ENCODE data around the gene APOLD1.
"Not testable (repeated sequence)": the region's sequence is repeated elsewhere in the genome, so short reads cannot be mapped to it uniquely, and the experiment has no call there.

APOLD1 gene

GRCh38 chr12:12810553-12811021 is 25.1 kb downstream of the APOLD1 start:
- H3K9me3 ChIP-seq (ENCODE audit: control insufficient read depth, insufficient read depth, low read length): no peaks in the 10 kb centered on the region
- H3K9ac ChIP-seq (ENCODE audit: low read depth, low read length): no peak overlapping the region
- H3K36me3 ChIP-seq (ENCODE audit: insufficient read depth, low read length): no peaks in the 10 kb centered on the region
- H3K4me1 ChIP-seq (ENCODE audit: insufficient read depth, low read length): 0 out of 2 replicates have a peak, but pooled peaks cover 10% of the 10 kb centered on the region

GRCh38 chr12:12811343-12811742 is 25.9 kb downstream of the APOLD1 start:
- H3K4me1 ChIP-seq (ENCODE audit: insufficient read depth, low read length): 0 out of 2 replicates have a peak, but pooled peaks cover 10% of the 10 kb centered on the region
- no peaks in the 10 kb centered on the region for H3K36me3 ChIP-seq (ENCODE audit: insufficient read depth, low read length)
- no peaks in the 10 kb centered on the region for H3K9me3 ChIP-seq (ENCODE audit: control insufficient read depth, insufficient read depth, low read length)
- H3K9ac ChIP-seq (ENCODE audit: low read depth, low read length): no peak overlapping the region

DNA sequence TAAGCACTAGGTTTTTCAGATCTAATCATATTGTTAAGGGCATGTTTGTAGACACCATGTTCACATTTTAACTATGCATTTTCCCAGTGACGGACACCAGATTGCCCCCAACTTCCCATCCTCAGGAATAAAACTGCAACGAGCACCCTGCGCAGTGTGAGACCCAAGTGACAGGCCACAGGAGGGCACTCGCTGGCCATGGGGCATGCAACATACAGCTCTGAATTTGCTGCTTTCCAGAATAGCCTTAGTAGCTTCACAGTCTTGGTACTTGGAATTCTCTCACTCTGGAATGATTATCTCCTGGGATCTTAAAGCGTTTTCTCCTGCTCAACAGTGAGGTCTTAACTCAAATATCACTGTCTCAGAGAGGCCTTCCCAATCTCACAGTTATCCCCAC is 26.7 kb downstream of the APOLD1 start:
- H3K36me3 ChIP-seq (ENCODE audit: insufficient read depth, low read length): no peaks in the 10 kb centered on the region
- H3K9me3 ChIP-seq (ENCODE audit: control insufficient read depth, insufficient read depth, low read length): no peaks in the 10 kb centered on the region
- no peak overlapping the region for H3K9ac ChIP-seq (ENCODE audit: low read depth, low read length)
- 0 out of 2 replicates have a peak, but pooled peaks cover 10% of the 10 kb centered on the region for H3K4me1 ChIP-seq (ENCODE audit: insufficient read depth, low read length)

- Histone ChIP-seq H3K36me3 (ENCODE audit: insufficient read depth, low read length) (no peaks in the 10 kb centered on the region), H3K9ac (ENCODE audit: low read depth, low read length) (peak overlapping the region; percentile 91; the same call in 1 of the 2 replicates), H3K4me1 (ENCODE audit: insufficient read depth, low read length) (0 out of 2 replicates have a peak, but pooled peaks cover 10% of the 10 kb centered on the region), H3K9me3 (ENCODE audit: control insufficient read depth, insufficient read depth, low read length) (no peaks in the 10 kb centered on the region)
Measured at GRCh38 chr12:12812618-12813119, 27.2 kb downstream of the APOLD1 start.

GRCh38 chr12:12813120-12814101 is 28.0 kb downstream of the APOLD1 start, which contains the start of gene DDX47:
Gene DDX47 (plus strand): TSS chr12:12813346. CDS start chr12:12813368, 22 bp downstream.
- Histone ChIP-seq H3K9me3 (ENCODE audit: control insufficient read depth, insufficient read depth, low read length) (no peaks in the 10 kb centered on the region), H3K4me1 (ENCODE audit: insufficient read depth, low read length) (0 out of 2 replicates have a peak, but pooled peaks cover 4% of the 10 kb centered on the region), H3K9ac (ENCODE audit: low read depth, low read length) (peak within 1 kb of the TSS; percentile 91), H3K36me3 (ENCODE audit: insufficient read depth, low read length) (no peaks in the 10 kb centered on the region)

- Histone ChIP-seq H3K9ac (ENCODE audit: low read depth, low read length) (no peak overlapping the region), H3K4me1 (ENCODE audit: insufficient read depth, low read length) (peaks cover 4% of the 10 kb centered on the region; the same call in 1 of the 2 replicates), H3K36me3 (ENCODE audit: insufficient read depth, low read length) (peaks cover 7% of the 10 kb centered on the region), H3K9me3 (ENCODE audit: control insufficient read depth, insufficient read depth, low read length) (no peaks in the 10 kb centered on the region)
Measured at GRCh38 chr12:12817616-12818015, 32.2 kb downstream of the APOLD1 start.

GRCh38 chr12:12818701-12819100 is 33.2 kb downstream of the APOLD1 start:
- H3K4me1 ChIP-seq (ENCODE audit: insufficient read depth, low read length): peaks cover 4% of the 10 kb centered on the region; the same call in 1 of the 2 replicates
- no peak overlapping the region for H3K9ac ChIP-seq (ENCODE audit: low read depth, low read length)
- H3K36me3 ChIP-seq (ENCODE audit: insufficient read depth, low read length): peaks cover 17% of the 10 kb centered on the region
- H3K9me3 ChIP-seq (ENCODE audit: control insufficient read depth, insufficient read depth, low read length): no peaks in the 10 kb centered on the region

GRCh38 chr12:12819221-12819620 is 33.8 kb downstream of the APOLD1 start:
- peaks cover 20% of the 10 kb centered on the region for H3K36me3 ChIP-seq (ENCODE audit: insufficient read depth, low read length)
- H3K9me3 ChIP-seq (ENCODE audit: control insufficient read depth, insufficient read depth, low read length): no peaks in the 10 kb centered on the region
- peaks cover 2% of the 10 kb centered on the region; the same call in 1 of the 2 replicates for H3K4me1 ChIP-seq (ENCODE audit: insufficient read depth, low read length)
- no peak overlapping the region for H3K9ac ChIP-seq (ENCODE audit: low read depth, low read length)

GRCh38 chr12:12819752-12820311 is 34.4 kb downstream of the APOLD1 start:
- Histone ChIP-seq H3K9me3 (ENCODE audit: control insufficient read depth, insufficient read depth, low read length) (no peaks in the 10 kb centered on the region), H3K9ac (ENCODE audit: low read depth, low read length) (no peak overlapping the region), H3K4me1 (ENCODE audit: insufficient read depth, low read length) (no peaks in the 10 kb centered on the region; the same call in 1 of the 2 replicates), H3K36me3 (ENCODE audit: insufficient read depth, low read length) (peaks cover 23% of the 10 kb centered on the region)

- H3K36me3 ChIP-seq (ENCODE audit: insufficient read depth, low read length): peaks cover 25% of the 10 kb centered on the region
- H3K4me1 ChIP-seq (ENCODE audit: insufficient read depth, low read length); H3K9ac ChIP-seq (ENCODE audit: low read depth, low read length): not testable (repeated sequence)
Measured at GRCh38 chr12:12820376-12820775, 34.9 kb downstream of the APOLD1 start.

GRCh38 chr12:12821975-12822374 is 36.5 kb downstream of the APOLD1 start:
- no peak overlapping the region for H3K9ac ChIP-seq (ENCODE audit: low read depth, low read length)
- H3K36me3 ChIP-seq (ENCODE audit: insufficient read depth, low read length): peaks cover 36% of the 10 kb centered on the region
- H3K4me1 ChIP-seq (ENCODE audit: insufficient read depth, low read length): no peaks in the 10 kb centered on the region; the same call in 1 of the 2 replicates
- H3K9me3 ChIP-seq (ENCODE audit: control insufficient read depth, insufficient read depth, low read length): no peaks in the 10 kb centered on the region

More at GRCh38 chr12:12820376-12820775, 34.9 kb downstream of the APOLD1 start:
- not testable (repeated sequence) for H3K9me3 ChIP-seq (ENCODE audit: control insufficient read depth, insufficient read depth, low read length)

DNA sequence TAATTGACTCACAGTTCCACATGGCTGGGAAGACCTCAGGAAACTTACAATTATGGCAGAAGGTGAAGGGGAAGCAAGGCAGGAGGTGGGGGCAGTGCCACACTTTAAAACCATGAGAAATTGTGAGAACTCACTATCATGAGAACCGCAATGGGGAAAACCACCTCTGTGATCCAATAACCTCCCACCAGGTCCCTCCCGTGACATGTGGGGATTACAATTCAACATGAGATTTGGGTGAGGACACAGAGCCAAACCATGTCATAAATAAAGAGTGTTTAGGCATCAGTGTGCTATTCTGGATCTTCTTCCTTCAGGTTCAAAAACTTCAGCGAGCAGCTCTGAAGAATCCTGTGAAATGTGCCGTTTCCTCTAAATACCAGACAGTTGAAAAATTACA is 37.4 kb downstream of the APOLD1 start:
- no peak overlapping the region for H3K9ac ChIP-seq (ENCODE audit: low read depth, low read length)
- peaks cover 42% of the 10 kb centered on the region for H3K36me3 ChIP-seq (ENCODE audit: insufficient read depth, low read length)
- no peaks in the 10 kb centered on the region; the same call in 1 of the 2 replicates for H3K4me1 ChIP-seq (ENCODE audit: insufficient read depth, low read length)
- H3K9me3 ChIP-seq (ENCODE audit: control insufficient read depth, insufficient read depth, low read length): no peaks in the 10 kb centered on the region

- Histone ChIP-seq H3K9me3 (ENCODE audit: control insufficient read depth, insufficient read depth, low read length) (no peaks in the 10 kb centered on the region), H3K36me3 (ENCODE audit: insufficient read depth, low read length) (peaks cover 43% of the 10 kb centered on the region), H3K9ac (ENCODE audit: low read depth, low read length) (no peak overlapping the region), H3K4me1 (ENCODE audit: insufficient read depth, low read length) (no peaks in the 10 kb centered on the region; the same call in 1 of the 2 replicates)
Measured at GRCh38 chr12:12823300-12823699, 37.8 kb downstream of the APOLD1 start.

DNA sequence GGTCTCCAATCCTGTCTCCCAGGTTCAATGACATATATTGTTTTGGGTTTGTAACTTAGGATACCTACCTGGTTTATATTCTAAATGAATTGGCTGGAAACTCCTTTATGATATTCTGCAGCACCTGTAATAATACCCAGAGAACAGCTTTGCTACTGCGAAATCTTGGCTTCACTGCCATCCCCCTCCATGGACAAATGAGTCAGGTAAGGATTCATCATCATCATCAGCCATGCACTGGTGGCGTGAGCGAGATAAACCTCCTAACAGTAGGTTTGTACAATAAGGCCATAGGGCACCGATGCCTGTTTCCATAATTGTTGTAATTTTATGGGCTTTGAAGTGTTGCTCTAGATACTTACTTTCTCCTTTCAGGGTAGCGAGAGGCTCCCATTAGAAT is 38.4 kb downstream of the APOLD1 start:
- no peaks in the 10 kb centered on the region for H3K9me3 ChIP-seq (ENCODE audit: control insufficient read depth, insufficient read depth, low read length)
- H3K36me3 ChIP-seq (ENCODE audit: insufficient read depth, low read length): peaks cover 45% of the 10 kb centered on the region
- no peak overlapping the region for H3K9ac ChIP-seq (ENCODE audit: low read depth, low read length)
- H3K4me1 ChIP-seq (ENCODE audit: insufficient read depth, low read length): no peaks in the 10 kb centered on the region; the same call in 1 of the 2 replicates

All from ES-I3 (cell line).